Adipose tissue (tissue), 3 donors: ENCODE measurements around the gene WDR6. TPM values are rescaled to one million over a fixed set of nuclear protein-coding genes. Genes with fewer than 3 reads are reported as not detected.

Source experiments
- polyA plus RNA-seq, 3 donors: library from polyadenylated mRNA; stranded (reverse); fragments of 200-250 nt; gene quantifications; one replicate each; pipeline ENCODE4 v1.2.3, GENCODE V29; 2013
- donor health status: healthy with polysubstance abuse.
- donor health status: Bipolar disorder and iron deficiency.
- donor health status: healthy.

Gene WDR6
- polyA plus RNA-seq, 3 donors, result 59.2 to 90.6 (median 69.6) TPM

Other genes starting within 250 kb of the WDR6 start
- gene PRKAR2A, start 159.5 kb upstream of the WDR6 start, polyA plus RNA-seq, result 10 to 100 TPM in 2 of 3 donors, 1 to 10 TPM in 1; 7.3 to 16.8 (median 11.2) TPM
- 10 to 100 TPM; 18.9 to 31.6 (median 22.9) TPM for gene SLC25A20, start 108.5 kb upstream of the WDR6 start, polyA plus RNA-seq
- 10 to 100 TPM; 24.7 to 49.6 (median 48.2) TPM for gene ARIH2, start 88.5 kb upstream of the WDR6 start, polyA plus RNA-seq
- 10 to 100 TPM; 11.7 to 41.1 (median 20.2) TPM for gene P4HTM, start 17.1 kb upstream of the WDR6 start, polyA plus RNA-seq
- 10 to 100 TPM; 25.5 to 46.4 (median 25.9) TPM for gene DALRD3, start 11.2 kb downstream of the WDR6 start, polyA plus RNA-seq
- gene NDUFAF3, start 14.7 kb downstream of the WDR6 start, polyA plus RNA-seq, result 100 to 1,000 TPM in 2 of 3 donors, 10 to 100 TPM in 1; 38.6 to 163 (median 120) TPM
- gene IMPDH2, start 22.0 kb downstream of the WDR6 start, polyA plus RNA-seq, result 100 to 1,000 TPM; 124 to 247 (median 150) TPM
- 10 to 100 TPM; 20.3 to 42.2 (median 22.0) TPM for gene QRICH1, start 86.7 kb downstream of the WDR6 start, polyA plus RNA-seq
- 100 to 1,000 TPM; 169 to 228 (median 189) TPM for gene QARS1, start 97.4 kb downstream of the WDR6 start, polyA plus RNA-seq
- 10 to 100 TPM; 17.6 to 29.8 (median 19.3) TPM for gene USP19, start 113.4 kb downstream of the WDR6 start, polyA plus RNA-seq
- 100 to 1,000 TPM in 2 of 3 donors, 10 to 100 TPM in 1; 90.5 to 300 (median 195) TPM for gene LAMB2, start 125.7 kb downstream of the WDR6 start, polyA plus RNA-seq
- gene CCDC71, start 158.9 kb downstream of the WDR6 start, polyA plus RNA-seq, result 10 to 100 TPM in 1 of 3 donors, 1 to 10 TPM in 2; 8.0 to 18.7 (median 9.1) TPM
- gene KLHDC8B, start 164.2 kb downstream of the WDR6 start, polyA plus RNA-seq, result 10 to 100 TPM; 32.3 to 73.4 (median 43.5) TPM